MV-4-11 (cell line): ENCODE results near the gene PTPRN2.
"Not testable (repeated sequence)": the region's sequence is repeated elsewhere in the genome, so short reads cannot be mapped to it uniquely, and the experiment has no call there.

Experiments used
- DNase-seq: peaks from one replicate; lab custom pipeline; 2025; lab: John Stamatoyannopoulos, UW

PTPRN2 gene

GRCh38 chr7:158348446-158348845, 239.2 kb downstream of the PTPRN2 start:
- no peak for DNase-seq

GRCh38 chr7:158348039-158348438, 239.6 kb downstream of the PTPRN2 start:
- DNase-seq, result not testable (repeated sequence)

GRCh38 chr7:158345731-158346130, 241.9 kb downstream of the PTPRN2 start:
- no peak for DNase-seq

GRCh38 chr7:158344706-158345300, 242.8 kb downstream of the PTPRN2 start:
- DNase-seq, result no peak

GRCh38 chr7:158343936-158344455, 243.6 kb downstream of the PTPRN2 start:
- DNase-seq, result no peak

GRCh38 chr7:158343526-158343925, 244.1 kb downstream of the PTPRN2 start:
- no peak for DNase-seq

GRCh38 chr7:158341097-158341496, 246.5 kb downstream of the PTPRN2 start:
- DNase-seq, result not testable (repeated sequence)

- DNase-seq, result not testable (repeated sequence)
These were observed 250.7 kb downstream of the PTPRN2 start for GRCh38 chr7:158336952-158337351.

- DNase-seq, result not testable (repeated sequence)
These were observed 255.1 kb downstream of the PTPRN2 start for GRCh38 chr7:158332516-158332915.

GRCh38 chr7:158331826-158332450, 255.7 kb downstream of the PTPRN2 start:
- DNase-seq, result not testable (repeated sequence)

GRCh38 chr7:158329686-158330085, 257.9 kb downstream of the PTPRN2 start:
- DNase-seq, result no peak

- DNase-seq, result no peak
These were observed 258.5 kb downstream of the PTPRN2 start for GRCh38 chr7:158329014-158329610.

GRCh38 chr7:158328376-158329013, 259.1 kb downstream of the PTPRN2 start:
- DNase-seq, result no peak

- no peak for DNase-seq
These were observed 259.9 kb downstream of the PTPRN2 start for GRCh38 chr7:158327571-158328180.

- DNase-seq, result no peak
These were observed 260.6 kb downstream of the PTPRN2 start for GRCh38 chr7:158327012-158327411.

GRCh38 chr7:158325530-158326381, 261.9 kb downstream of the PTPRN2 start:
- DNase-seq, result no peak

GRCh38 chr7:158324397-158325360, 262.9 kb downstream of the PTPRN2 start:
- no peak for DNase-seq

- DNase-seq, result no peak
These were observed 263.8 kb downstream of the PTPRN2 start for GRCh38 chr7:158323741-158324396.
